HEK293T (cell line): ENCODE data around the gene TMEM125.

Experiments used
- BHLHE40 ChIP-seq: fragments of 450-650 bp; IDR thresholded peaks from 2 replicates; pipeline ENCODE4 v1.6.1; 2016; ENCODE audit warnings: mild to moderate bottlenecking, moderate library complexity, borderline replicate concordance
- ELF4 ChIP-seq: fragments of 450-650 bp; IDR thresholded peaks from 2 replicates; pipeline ENCODE4 v1.6.1; 2017; ENCODE audit warnings: antibody characterized with exemption
- FOXA1 ChIP-seq: fragments of 450-650 bp; IDR thresholded peaks from 2 replicates; pipeline ENCODE4 v1.6.1; 2016; ENCODE audit warnings: mild to moderate bottlenecking
- FOXK2 ChIP-seq: fragments of 450-650 bp; IDR thresholded peaks from 2 replicates; pipeline ENCODE4 v1.6.1; 2016; ENCODE audit warnings: mild to moderate bottlenecking
- FOXM1 ChIP-seq: fragments of 450-650 bp; IDR thresholded peaks from 2 replicates; pipeline ENCODE4 v1.6.1; 2017; ENCODE audit warnings: mild to moderate bottlenecking, borderline replicate concordance
- HDGF ChIP-seq: fragments of 450-650 bp; IDR thresholded peaks from 2 replicates; pipeline ENCODE4 v1.6.1; 2017; ENCODE audit warnings: antibody characterized with exemption, borderline replicate concordance
- LEF1 ChIP-seq: fragments of 450-650 bp; IDR thresholded peaks from 2 replicates; pipeline ENCODE4 v1.6.1; 2017; ENCODE audit warnings: mild to moderate bottlenecking, borderline replicate concordance
- NFRKB ChIP-seq: fragments of 450-650 bp; IDR thresholded peaks from 2 replicates; pipeline ENCODE4 v1.6.1; 2016; ENCODE audit warnings: mild to moderate bottlenecking, moderate library complexity
- PKNOX1 ChIP-seq: fragments of 450-650 bp; IDR thresholded peaks from 2 replicates; pipeline ENCODE4 v1.6.1; 2016
- SP1 ChIP-seq: fragments of 450-650 bp; IDR thresholded peaks from 2 replicates; pipeline ENCODE4 v1.6.1; 2017
- SUZ12 ChIP-seq: fragments of 450-650 bp; IDR thresholded peaks from 2 replicates; pipeline ENCODE4 v1.6.1; 2016; ENCODE audit warnings: mild to moderate bottlenecking

- TF ChIP-seq SP1 (no peak), ELF4 (no peak), SUZ12 (no peak), LEF1 (no peak), FOXA1 (no peak), FOXM1 (no peak), PKNOX1 (no peak), FOXK2 (no peak), NFRKB (no peak), HDGF (no peak), BHLHE40 (no peak)
Observed at GRCh38 chr1:43276673-43277072, 6.9 kb downstream of the TMEM125 start.
